NCI-H128 (cell line): ENCODE results near the gene PTTG2.

Experiments used
- DNase-seq: peaks from one replicate; lab custom pipeline; 2025; ENCODE audit not compliant: unreplicated experiment; lab: John Stamatoyannopoulos, UW

PTTG2 gene

DNA sequence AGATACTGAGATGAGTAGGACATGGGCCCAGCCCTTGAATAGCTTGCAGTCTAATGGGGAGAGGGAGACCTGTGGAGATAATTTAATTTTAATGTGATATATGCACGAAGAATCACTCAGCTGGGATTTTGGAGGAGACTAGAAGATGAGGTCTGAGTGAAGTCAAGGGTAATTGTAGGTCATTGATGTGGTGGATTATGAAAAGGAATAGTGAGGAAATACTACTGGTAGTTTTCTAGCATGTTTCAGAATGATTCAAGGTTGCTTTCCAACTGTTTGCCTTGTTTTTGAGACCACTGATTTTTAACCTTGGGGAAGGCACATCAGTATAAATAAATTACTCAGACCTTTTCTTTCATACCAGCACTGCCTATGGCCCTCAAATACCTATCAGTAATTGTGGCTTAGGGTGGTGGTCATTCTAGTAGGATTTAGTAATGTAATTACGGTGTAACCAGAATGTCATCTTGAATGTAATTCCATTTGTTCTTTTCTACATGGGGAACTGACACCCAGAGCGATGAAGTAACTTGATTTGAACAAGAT lies 25.6 kb downstream of the PTTG2 start:
- no peak for DNase-seq

DNA sequence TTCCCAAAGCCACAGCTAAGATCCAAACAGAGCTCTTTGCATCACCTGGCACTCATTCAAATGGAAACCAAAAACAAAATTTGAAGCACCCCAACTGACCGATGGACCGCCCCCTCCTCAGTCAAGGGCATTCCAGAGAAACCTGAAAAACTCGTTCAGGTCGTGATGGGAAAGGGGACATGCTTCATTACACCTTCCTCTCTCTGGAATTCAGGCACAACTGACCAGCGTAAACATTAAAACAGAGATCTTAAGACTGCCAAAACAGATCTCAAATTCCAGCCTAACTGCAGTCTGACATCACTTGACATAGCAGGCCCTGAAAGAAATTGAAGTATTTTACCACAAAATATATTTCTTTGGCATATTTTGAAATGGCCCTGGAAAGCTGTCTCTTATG lies 28.5 kb downstream of the PTTG2 start:
- no peak for DNase-seq

DNA sequence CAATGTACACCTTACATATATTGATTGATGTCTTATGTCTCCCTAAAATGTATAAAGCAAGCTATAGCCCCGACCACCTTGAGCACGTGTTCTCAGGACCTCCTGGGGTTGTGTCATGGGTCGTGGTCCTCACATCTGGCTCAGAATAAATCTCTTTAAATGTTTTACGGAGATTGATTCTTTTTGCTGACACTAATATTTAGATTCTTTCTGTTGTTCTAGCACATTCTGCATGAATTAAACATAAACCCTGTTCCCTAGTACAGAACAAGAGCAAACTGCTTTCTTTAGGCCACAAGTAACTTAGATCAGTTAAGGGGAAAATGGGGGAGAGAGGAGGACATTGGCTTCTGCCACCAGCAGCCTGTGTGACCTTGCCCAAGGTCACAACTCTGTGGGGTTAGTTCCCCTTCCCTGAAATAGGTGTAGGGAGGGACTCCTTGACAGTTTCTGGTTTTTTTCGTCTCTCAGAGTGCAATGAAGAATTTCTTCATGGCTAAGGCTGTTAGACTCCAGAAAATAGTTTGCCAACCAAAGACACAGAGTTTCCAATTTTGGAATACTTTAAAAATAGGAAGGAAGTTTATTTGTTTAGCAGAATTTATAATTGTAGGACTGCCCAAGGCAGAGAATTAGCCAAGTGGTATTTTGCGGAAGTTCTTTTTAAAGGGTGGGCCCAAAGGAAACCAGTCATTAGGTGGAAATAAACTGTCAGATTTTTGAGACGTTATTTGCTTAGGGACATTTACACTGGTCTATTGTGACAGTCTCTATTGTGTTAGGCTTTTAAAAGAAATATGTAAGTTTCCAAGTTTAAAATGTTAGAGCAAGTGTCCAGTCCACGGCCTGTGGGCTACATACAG lies 29.4 kb downstream of the PTTG2 start:
- DNase-seq: no peak

DNA sequence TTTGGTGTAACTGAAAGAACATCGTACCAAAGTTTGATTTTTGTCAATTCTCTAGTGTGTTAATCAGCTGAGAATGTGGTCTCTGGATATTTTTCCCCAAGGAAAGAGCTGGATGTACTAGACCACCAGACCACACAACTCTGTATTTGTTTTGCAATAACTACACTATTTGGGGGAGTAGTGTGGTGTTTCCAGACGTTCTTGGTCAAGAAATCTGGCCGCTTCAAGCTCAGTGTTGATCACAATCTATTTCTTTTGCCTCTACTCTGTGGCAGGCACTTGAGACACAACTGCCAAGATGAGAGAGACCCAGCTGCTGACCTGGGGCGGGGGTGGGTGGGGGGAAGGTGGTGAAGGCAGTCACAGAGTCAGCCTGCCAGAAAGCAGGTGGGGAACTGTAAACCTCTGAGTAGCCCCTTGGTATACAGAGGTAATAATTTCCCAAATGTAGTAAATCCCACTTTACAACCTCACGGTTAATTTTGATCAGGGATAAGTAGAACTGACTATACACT lies 30.6 kb downstream of the PTTG2 start:
- DNase-seq: no peak

DNA sequence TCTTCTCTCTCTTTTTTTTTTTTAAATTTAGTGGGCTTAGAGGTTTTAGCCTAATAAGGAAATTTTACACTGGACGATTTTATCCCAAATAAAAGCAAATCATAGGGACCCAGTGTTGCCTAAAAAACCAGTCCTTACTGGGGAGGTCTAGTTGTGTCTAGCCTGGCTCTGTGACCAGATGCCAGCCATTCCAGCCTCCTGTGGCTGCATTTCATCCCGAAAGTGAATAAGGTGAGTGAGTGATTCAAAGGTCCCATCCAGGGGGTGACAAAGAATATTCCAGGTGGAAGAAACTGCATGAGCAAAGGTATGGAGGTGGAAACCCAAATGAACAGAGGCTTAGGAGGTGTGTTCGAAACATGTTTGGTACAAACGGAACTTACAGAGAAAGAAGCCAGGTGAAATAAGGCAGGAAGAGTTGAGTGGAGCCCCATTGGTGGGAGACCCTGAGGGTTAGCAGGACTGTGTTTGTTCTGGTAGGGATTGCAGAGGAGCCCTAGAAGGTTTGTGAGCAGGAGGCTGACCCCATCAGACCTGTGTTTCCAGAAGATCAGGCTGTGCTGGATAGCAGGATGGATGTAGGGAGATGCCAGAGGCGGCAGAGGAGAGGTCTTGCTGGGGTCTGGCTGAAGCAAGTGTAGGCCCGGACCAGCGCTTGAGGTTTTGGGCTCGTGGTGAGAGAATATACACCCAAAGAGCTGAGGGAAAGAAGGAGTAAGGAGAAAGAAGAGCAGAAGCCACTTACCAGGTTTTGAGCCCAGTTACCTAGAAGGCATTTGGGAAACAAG lies 31.6 kb downstream of the PTTG2 start:
- no peak for DNase-seq

DNA sequence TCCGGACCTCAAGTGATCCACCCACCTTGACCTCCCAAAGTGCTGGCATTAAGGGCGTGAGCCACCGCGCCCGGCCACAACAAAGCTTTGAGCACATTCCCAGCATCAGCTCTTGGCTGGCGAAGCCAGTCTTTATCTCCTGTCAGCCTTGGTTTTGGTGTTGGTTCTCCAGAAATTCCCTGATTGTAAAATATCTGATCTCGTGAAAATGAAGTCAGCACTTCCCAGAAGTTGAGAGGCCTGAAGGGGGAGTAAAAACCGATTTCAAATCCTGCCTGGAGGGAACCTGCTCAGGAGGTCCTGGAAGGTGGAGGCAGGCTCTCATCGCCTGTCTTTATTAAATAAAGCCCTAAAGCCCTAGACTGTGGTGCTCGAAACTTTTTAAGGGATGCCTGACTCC lies 33.6 kb downstream of the PTTG2 start:
- no peak for DNase-seq

DNA sequence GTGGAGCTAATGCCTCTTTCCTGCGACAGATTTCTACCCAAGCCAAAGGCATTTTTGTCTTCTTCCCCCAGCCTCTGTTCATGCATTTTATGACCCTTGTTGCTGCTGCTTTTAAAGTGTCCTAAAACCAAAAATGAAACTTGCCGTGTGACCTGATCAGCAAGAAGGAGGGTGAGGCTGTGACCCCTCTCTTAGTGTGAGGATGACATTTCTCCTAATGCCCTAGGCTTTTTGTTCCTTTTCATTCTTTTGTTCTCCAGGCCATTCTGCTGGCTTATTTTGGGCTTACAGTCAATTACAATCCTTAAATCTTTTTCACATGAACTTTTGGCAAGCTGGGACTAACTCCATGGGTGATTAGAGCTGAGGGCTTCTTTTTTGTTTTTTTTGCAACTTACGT lies 34.4 kb downstream of the PTTG2 start:
- no peak for DNase-seq

DNA sequence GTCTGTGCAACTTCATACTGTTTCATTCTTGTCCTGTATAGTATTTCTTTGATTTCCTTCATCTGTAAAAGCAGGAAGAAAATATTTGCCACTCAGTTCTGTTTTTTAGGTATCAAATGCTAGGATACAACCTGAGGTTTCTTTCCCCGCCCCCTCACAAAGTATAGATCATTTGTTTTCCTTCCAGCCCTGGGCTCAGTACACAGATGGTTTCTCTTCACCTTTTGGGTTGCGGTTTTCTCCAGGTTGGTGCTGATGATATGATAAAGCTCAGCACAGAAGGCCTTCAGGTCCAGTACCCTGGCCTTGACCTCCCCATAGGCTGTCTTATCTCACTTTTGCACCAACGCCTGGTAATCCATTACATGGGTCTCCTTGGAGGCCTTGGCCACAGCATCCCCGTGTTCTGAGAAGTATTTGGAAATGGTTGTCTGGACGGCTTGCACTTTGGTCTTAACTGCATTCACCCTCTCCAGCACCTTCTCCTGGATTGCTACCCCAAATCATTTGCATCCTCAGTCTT lies 35.2 kb downstream of the PTTG2 start:
- DNase-seq: no peak

DNA sequence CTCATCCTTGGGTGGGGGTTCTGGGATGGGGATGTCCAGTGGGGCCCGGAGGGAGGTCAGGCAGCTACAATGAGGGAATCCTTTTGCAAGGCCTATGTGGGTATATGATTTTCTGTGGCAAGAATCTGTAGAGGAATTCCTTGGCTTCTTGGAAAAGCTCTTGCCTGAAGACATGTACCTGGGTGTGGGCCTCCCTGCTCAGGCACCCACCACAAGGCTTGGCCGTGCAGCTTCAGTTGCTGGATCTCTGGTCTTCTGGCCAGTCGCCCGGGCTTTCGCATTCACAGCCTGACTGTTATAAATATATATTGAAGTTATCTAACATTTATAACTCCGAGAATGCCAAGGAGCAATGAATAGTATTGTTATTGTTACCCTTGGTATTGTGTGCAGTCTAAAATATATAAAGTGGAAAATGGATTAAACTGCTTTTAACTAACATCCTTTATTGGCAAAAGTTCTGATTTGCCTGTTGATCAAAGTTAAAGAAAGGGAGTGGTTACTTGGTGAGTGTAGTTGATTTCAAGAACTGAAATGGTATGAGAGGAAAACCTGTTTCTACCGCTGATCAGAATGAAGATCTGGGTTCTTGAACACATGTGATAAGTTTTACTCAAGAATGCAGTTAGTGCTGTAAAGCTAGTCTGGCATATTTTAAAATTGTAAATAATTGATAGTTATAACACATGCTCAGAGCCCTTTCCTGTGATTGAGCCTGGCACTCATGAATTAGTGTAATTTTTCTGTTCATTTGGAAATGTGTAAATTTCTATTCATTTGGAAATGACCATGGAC lies 36.0 kb downstream of the PTTG2 start:
- no peak for DNase-seq

DNA sequence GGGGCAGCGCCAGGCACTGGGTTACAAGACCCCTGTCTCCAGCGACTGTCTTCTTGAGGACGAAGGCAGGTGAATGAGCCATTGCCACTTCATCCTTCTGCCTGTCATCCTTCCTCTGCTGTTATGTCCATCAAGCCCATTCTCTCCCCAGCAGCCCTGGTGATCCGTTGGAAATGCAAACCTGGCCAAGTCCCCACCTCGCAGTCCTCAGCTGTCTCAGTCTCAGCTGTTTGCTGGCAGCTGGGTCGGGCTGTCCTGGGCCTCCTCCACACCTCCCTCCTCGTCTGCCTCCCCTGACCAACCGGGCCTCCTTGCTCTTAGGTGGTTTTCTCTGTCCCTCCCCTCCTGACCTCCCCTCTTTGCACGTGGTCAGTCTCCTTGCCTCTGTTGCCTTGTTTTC lies 38.0 kb downstream of the PTTG2 start:
- DNase-seq: no peak

DNA sequence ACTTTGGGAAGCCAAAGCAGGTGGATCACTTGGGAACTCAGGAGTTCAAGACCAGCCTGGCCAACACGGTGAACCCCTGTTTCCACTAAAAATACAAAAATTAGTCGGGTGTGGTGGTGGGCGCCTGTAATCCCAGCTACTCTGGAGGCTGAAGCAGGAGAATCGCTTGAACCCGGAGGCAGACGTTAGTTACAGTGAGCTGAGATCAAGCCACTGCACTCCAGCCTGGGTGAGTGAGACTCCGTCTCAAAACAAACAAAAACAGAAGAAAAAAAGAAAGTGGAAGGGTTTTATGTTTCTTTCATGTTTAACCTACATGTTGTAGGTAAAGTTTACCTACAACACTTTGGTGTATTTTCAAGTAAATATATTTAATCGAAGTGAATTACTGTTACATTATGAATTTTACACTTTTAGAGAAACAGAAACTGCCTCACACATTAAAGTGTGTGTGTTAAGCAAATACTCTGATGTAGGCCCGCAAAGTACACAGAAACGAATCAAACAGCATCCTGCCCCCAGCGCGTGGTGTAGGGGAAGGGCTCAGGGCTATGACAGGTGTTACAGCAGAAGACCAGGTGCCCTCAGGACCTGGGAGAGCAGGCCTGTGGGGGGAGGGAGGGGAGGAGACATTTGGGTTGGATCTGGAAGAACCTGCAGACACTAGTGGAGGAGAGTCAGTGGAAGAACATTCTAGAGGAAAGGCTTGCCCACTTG lies 39.0 kb downstream of the PTTG2 start:
- no peak for DNase-seq

DNA sequence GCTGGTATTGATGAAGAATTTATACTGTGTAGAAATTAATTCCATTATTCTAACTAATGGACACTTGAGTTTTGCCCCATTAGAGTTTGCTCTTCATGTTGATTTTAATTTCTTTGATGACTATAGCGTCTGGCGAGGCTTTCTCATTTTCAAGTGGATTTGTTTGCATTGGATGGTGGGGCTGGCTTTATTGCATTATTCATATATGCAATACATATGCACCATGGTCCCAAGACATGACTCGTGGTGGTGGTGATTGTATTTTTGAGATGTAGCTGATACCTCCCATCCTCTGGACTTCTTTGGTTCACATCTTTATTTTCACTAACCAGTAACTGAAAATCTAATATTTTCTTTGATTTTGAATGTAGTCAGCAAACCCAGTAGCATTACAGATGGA lies 39.8 kb downstream of the PTTG2 start:
- DNase-seq: no peak

DNA sequence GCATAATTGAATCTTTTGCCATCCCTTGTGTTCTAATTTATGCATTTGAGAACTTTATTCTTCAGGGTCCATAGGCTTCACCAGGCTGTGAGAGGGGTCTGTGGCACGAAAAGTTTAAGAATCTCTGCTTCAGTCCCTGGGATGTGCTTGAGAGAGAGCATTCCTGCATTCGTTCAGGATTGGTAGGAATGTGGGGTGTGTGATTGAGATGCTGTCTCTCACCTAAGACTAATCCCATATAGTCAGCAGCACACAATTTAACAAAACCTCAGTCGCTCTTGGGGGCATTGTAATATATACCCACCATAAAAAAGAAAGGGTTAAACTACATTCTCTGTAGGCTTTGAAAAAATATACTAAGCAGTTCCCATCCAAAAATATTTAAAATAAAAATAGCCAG lies 41.7 kb downstream of the PTTG2 start:
- no peak for DNase-seq

DNA sequence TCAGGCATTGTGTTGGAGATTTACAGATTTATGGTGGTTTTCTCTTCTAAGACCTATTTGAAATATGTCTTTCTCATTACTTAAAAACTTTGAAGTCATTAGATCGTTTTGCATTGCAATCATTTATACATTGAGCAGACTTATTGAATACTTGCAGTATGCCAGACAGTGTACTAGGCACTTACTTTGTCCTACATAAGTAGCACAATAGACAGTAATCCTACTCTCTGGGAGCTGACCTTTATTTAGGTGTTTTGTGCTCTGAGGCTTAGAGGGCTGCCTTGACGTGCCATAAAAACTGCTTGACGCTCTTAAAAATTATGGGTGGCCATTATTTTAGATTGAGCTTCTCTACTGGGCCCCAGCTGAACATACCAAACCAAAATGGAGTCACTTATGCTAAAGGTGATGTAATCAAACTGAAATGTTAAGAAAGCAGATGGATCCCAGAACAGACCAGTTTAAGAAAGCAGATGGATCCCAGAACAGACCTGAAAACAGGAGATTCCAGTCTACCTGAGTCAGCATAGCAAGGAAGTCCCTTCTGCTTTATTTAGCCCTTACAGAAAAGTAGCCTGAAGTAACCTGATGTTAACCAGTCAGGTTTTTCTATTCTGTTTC lies 42.4 kb downstream of the PTTG2 start:
- no peak for DNase-seq

DNA sequence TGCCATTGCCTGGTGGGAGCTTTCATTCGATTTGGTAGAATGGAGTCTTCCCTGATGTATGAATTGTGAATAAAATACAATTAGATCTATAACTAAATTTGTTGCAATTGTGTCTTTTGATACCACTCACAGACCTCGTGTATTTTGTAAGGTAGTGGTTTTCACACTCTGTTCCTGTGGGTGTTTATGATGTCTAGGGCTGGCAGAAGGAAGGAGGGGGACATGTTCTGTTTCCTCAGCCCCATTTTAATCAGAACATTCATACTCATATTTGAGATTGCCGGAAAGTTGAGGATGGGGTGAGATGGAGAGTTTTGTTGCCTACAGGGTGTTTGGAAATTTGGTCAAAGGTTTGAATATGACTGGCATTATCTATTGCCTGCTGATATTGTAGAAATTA lies 42.9 kb downstream of the PTTG2 start:
- no peak for DNase-seq

DNA sequence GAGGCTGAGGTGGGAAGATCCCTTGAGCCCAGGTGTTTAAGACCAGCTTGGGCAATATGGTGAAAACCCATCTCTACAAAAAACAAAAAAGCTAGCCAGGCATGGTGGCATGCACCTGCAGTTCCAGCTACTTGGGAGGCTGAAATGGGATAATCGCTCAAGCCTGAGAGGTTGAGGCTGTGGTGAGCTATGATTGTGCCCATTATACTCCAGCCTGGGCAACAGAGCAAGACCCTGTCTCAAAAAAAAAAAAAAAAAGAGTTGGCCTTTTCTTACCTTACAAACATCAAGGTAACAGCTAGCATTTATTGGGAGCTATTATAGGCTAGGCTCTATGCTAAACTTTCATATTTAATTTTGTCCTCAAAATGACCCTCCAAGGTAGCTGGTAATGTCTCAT lies 43.4 kb downstream of the PTTG2 start:
- DNase-seq: no peak

DNA sequence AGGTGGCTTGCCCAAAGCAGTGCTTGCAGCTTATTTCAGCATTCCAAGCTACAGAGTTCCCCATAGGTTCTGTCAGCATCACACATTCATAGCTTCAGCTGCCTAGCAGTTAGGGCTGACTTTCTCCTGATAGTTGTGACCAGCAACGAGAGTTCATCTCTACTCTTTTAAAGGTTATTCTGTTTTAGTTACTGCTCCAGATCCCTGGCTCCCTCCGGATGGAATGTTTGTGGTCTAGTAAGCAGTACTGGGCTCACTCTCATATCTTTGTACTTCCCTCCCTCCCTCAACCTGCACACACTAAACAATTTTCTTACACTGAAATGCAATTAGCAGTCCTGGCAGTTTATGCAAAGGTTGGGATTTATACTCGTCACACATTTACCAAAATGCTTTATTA lies 43.9 kb downstream of the PTTG2 start:
- no peak for DNase-seq

DNA sequence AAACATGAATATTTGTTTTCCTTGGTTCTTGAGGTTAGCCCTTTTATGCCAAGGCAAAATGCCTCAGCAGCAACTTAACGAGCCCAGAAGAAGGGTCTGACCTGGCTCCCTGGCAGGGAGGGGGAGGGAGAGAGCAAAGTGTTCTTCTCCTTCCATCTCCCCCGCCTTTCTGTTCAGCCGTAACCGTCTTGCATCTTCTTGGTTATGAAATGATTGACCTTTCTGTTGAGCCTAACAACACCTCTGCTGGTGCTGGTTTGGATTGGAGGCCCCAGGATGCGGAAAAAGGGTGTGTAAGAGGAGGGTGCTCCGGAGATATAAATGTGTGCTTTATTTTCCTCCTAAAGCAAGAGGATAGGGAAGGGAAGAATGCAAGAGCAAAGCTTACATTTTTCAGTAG lies 44.7 kb downstream of the PTTG2 start:
- no peak for DNase-seq

DNA sequence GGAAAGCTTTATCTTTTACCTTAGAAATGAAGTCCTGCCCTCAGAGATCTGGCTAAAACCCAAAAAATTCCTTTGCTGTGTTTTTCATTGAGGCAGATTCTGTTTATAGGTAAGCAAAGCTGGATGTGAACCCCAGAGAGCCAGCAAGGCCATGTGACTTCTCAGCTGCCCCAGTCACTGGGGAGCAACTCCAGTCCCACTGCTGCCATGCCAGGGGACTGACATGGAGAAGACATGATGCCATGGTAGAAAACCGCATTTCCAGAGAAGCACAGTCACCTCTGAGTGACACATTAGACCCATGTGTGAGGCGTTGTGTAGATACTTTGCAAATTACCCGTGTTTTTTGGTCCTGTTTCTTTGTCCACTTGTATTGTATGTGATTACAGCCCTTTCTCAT lies 45.4 kb downstream of the PTTG2 start:
- no peak for DNase-seq

DNA sequence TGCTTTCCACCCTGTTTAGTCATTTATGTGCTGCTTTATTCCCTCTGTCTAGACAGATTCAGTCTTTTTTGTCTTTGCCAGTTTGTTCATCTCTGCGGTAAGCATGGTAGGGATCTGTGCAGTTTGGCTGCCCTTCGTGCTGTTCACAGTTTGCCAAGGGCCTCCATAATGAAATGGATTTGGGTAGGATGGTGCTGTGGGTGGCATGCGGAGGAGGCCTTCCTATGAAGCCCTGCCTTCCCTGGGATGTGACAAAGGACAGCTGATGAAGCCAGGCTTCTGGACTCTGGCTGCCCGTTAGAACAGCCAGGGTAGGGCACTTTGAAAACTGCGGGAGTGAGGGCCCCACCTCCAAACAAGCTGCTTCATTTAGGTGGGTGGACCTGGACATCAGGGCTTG lies 47.4 kb downstream of the PTTG2 start:
- no peak for DNase-seq
